ENCODE results near the gene PPT2.

Gene PPT2

GRCh38 chr6:32153564-32154513 lies at the start of gene PPT2:
Gene PPT2 (plus strand): TSS chr6:32154141. CDS start chr6:32154595, 454 bp downstream.
- DNase-seq (ENCODE audit: low read depth) = peak; percentile 84

GRCh38 chr6:32105433-32105832 lies 48.5 kb upstream of the PPT2 start:
- no peak for DNase-seq (ENCODE audit: low read depth)

GRCh38 chr6:32107406-32107805 lies 46.5 kb upstream of the PPT2 start:
- DNase-seq (ENCODE audit: low read depth) = no peak

- peak; percentile 48 for DNase-seq (ENCODE audit: low read depth)
These were observed 45.8 kb upstream of the PPT2 start for GRCh38 chr6:32108094-32108627.

GRCh38 chr6:32108727-32109113 lies 45.2 kb upstream of the PPT2 start:
- no peak for DNase-seq (ENCODE audit: low read depth)

GRCh38 chr6:32109114-32109764 lies 44.7 kb upstream of the PPT2 start, which contains the start of gene TNXB:
Gene TNXB (minus strand): TSS chr6:32109338. CDS start chr6:32098198, 11,140 bp downstream.
- DNase-seq (ENCODE audit: low read depth) = no peak

- no peak for DNase-seq (ENCODE audit: low read depth)
These were observed 44.2 kb upstream of the PPT2 start for GRCh38 chr6:32109765-32110160.

GRCh38 chr6:32110632-32111031 lies 43.3 kb upstream of the PPT2 start:
- DNase-seq (ENCODE audit: low read depth) = no peak

- no peak for DNase-seq (ENCODE audit: low read depth)
These were observed 42.4 kb upstream of the PPT2 start for GRCh38 chr6:32111424-32112066.

- no peak for DNase-seq (ENCODE audit: low read depth)
These were observed 41.4 kb upstream of the PPT2 start for GRCh38 chr6:32112431-32112980.

GRCh38 chr6:32113386-32114352 lies 40.3 kb upstream of the PPT2 start:
- peak; percentile 98 for DNase-seq (ENCODE audit: low read depth)

- DNase-seq (ENCODE audit: low read depth) = peak; percentile 48
These were observed 39.1 kb upstream of the PPT2 start for GRCh38 chr6:32114796-32115195.

- DNase-seq (ENCODE audit: low read depth) = no peak
These were observed 38.3 kb upstream of the PPT2 start for GRCh38 chr6:32115623-32116022.

GRCh38 chr6:32116674-32117073 lies 37.3 kb upstream of the PPT2 start:
- DNase-seq (ENCODE audit: low read depth) = no peak

- DNase-seq (ENCODE audit: low read depth) = no peak
These were observed 36.5 kb upstream of the PPT2 start for GRCh38 chr6:32117461-32117860.

GRCh38 chr6:32118782-32119628 lies 34.9 kb upstream of the PPT2 start:
- DNase-seq (ENCODE audit: low read depth) = peak; percentile 73

- DNase-seq (ENCODE audit: low read depth) = no peak
These were observed 33.3 kb upstream of the PPT2 start for GRCh38 chr6:32120573-32121059.

- no peak for DNase-seq (ENCODE audit: low read depth)
These were observed 30.3 kb upstream of the PPT2 start for GRCh38 chr6:32123681-32124080.

- no peak for DNase-seq (ENCODE audit: low read depth)
These were observed 27.1 kb upstream of the PPT2 start for GRCh38 chr6:32126880-32127279.

GRCh38 chr6:32127409-32127716 lies 26.6 kb upstream of the PPT2 start:
- DNase-seq (ENCODE audit: low read depth) = no peak
